ENCODE results near the gene GRHL1. TPM values are rescaled to one million over a fixed set of nuclear protein-coding genes. Genes with fewer than 3 reads are reported as not detected.
A peak's percentile ranks its signal among the peaks of the same experiment; 100 is the strongest.

GRHL1 gene
- total RNA-seq, 1 experiment from 2014 or later = 11.6 TPM

DNA sequence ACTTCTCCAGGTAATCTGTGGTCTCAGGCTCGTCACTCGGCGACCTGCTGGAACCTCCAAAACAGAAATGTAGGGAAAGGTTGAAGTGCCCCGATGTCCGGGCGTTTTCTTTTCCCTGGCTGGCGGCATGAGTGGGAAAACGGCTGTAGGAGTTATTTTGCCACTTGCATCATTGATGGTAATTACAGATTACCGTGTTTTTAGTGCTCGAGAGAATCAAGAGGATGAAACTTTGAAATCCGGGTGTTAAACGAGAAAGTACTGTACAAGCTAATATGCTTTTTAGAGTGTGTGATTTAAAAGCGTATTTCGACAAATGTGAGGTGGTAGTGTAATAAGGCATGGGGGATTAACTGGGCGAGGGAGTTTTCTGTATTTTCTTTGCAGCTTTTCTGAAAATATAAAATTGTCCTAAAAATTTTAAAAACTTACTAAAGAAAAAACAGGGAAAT lies 819 bp downstream of the GRHL1 start:
- intact Hi-C loops (cut with micrococcal nuclease; ENCODE audit: unreplicated experiment) = loop anchor here (5.0 kb wide), 2 partner anchors 110 to 155 kb away; partner anchors contain the start of gene TAF1B
- no peaks in the 10 kb centered on the region for H3K9me3 Mint-ChIP-seq (ENCODE audit: unreplicated experiment)
- peak overlapping the region; percentile 7 for H3K27ac Mint-ChIP-seq (ENCODE audit: unreplicated experiment)
- Histone ChIP-seq H3K27me3 (replicated peaks; ENCODE audit: control insufficient read depth, insufficient read depth, low read length) (no peaks in the 10 kb centered on the region), H3K36me3 (ENCODE audit: control insufficient read depth, insufficient read depth, low read length) (no peaks in the 10 kb centered on the region; the same call in none of the 2 replicates), H3K4me1 (peaks cover 17% of the 10 kb centered on the region), H3K9me3 (no peaks in the 10 kb centered on the region), H3K4me3 (ENCODE audit: low read depth, low read length) (peak overlapping the region; percentile 86)
- peaks cover 14% of the 10 kb centered on the region for H3K4me1 Mint-ChIP-seq (ENCODE audit: low read depth, unreplicated experiment)
- no TSS peak for BruUV-seq (replicated peaks)
- H3K4me3 Mint-ChIP-seq (ENCODE audit: unreplicated experiment) = peak overlapping the region; percentile 79
- DNase-seq = no peak
- H3K27me3 Mint-ChIP-seq (ENCODE audit: insufficient read depth, unreplicated experiment) = peaks cover 4% of the 10 kb centered on the region
- POLR2A ChIA-PET = no interaction called here
- TF ChIP-seq CTCF (IDR thresholded peaks at IDR 0.05; ENCODE audit: insufficient read depth in 1 of 2, low read depth in 1 of 2, low read length in 1 of 2, severe bottlenecking in 1 of 2, unreplicated experiment in 1 of 2) = no peak
- CTCF ChIA-PET = interaction anchor here (0.6 kb wide), 1 partner anchor 56 kb away, joined by 3 read pairs; no protein-coding TSS in a partner anchor
- peaks cover 14% of the 10 kb centered on the region for H3K36me3 Mint-ChIP-seq (ENCODE audit: insufficient read depth, unreplicated experiment)

DNA sequence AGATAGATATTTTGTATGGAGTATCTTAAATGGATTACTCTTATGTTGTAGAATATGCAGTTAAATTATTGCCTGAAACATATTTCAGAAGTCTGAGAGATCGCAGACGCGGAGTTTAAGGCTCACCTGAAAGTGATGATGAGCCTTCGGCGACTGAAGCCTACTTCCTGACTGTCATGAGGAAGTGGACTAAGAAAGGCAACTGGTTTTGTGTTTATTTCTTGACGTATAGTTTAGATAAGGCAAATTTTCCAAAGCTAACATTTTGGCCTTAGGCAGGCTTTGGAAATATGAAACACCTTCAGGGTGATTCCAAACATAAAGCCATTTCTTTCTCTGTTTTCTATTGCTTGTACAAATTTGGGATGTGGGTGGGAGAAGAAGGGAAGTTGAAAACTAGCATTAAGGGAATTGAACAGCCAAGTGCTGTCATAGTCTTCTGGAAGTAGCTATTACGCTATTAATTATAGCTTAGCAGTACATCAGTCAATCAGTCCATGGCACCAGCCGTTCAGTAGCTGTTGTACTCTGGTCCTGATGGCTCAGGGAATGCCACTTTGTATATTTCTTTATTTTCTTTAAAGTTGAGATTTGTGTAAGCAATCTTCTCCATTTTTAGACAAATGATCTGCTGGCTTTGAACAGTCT lies 1.5 kb downstream of the GRHL1 start:
- Histone ChIP-seq H3K27me3 (replicated peaks; ENCODE audit: control insufficient read depth, insufficient read depth, low read length) (no peaks in the 10 kb centered on the region), H3K4me1 (peaks cover 17% of the 10 kb centered on the region), H3K4me3 (ENCODE audit: low read depth, low read length) (peak overlapping the region; percentile 86), H3K36me3 (ENCODE audit: control insufficient read depth, insufficient read depth, low read length) (no peaks in the 10 kb centered on the region; the same call in none of the 2 replicates), H3K9me3 (no peaks in the 10 kb centered on the region)
- CTCF ChIA-PET = no interaction called here
- intact Hi-C loops (cut with micrococcal nuclease; ENCODE audit: unreplicated experiment) = loop anchor here (5.0 kb wide), 2 partner anchors 111 to 156 kb away; partner anchors contain the start of gene TAF1B
- Mint-ChIP-seq H3K27ac (ENCODE audit: unreplicated experiment) (peak overlapping the region; percentile 7), H3K36me3 (ENCODE audit: insufficient read depth, unreplicated experiment) (peaks cover 21% of the 10 kb centered on the region), H3K4me1 (ENCODE audit: low read depth, unreplicated experiment) (peaks cover 14% of the 10 kb centered on the region), H3K9me3 (ENCODE audit: unreplicated experiment) (no peaks in the 10 kb centered on the region), H3K4me3 (ENCODE audit: unreplicated experiment) (peak overlapping the region; percentile 79), H3K27me3 (ENCODE audit: insufficient read depth, unreplicated experiment) (peaks cover 4% of the 10 kb centered on the region)
- no peak for TF ChIP-seq CTCF (IDR thresholded peaks at IDR 0.05; ENCODE audit: insufficient read depth in 1 of 2, low read depth in 1 of 2, low read length in 1 of 2, severe bottlenecking in 1 of 2, unreplicated experiment in 1 of 2)
- no peak for DNase-seq
- BruUV-seq (replicated peaks) = no TSS peak
- POLR2A ChIA-PET = no interaction called here

DNA sequence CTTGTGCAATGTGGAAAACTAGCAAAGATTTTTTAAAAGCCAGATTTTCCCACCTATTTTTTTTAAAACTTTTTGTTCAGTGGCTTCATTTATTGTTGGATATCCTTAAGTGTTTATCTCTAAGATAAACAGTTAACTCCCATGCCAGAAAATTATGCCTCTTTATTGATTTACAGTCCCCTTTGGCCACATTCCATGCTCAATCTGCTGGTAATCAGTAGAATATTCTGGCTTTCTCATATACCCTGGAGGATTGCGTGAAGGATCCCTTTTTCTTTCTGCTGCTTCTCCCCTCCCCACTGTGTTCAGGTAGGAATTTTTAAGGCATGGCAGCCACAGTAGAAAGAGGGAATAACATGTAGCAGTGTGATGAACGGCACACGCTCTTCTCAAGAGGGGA lies 2.6 kb downstream of the GRHL1 start:
- H3K27me3 Mint-ChIP-seq (ENCODE audit: insufficient read depth, unreplicated experiment) = peaks cover 4% of the 10 kb centered on the region
- ChIA-PET POLR2A (no interaction called here), CTCF (no interaction called here)
- H3K36me3 ChIP-seq (ENCODE audit: control insufficient read depth, insufficient read depth, low read length) = no peaks in the 10 kb centered on the region; the same call in none of the 2 replicates
- no peak overlapping the region for H3K4me3 Mint-ChIP-seq (ENCODE audit: unreplicated experiment)
- H3K4me3 ChIP-seq (ENCODE audit: low read depth, low read length) = no peak overlapping the region
- H3K4me1 Mint-ChIP-seq (ENCODE audit: low read depth, unreplicated experiment) = peaks cover 14% of the 10 kb centered on the region
- intact Hi-C loops (cut with micrococcal nuclease; ENCODE audit: unreplicated experiment) = loop anchor here (2.0 to 5.0 kb wide), 3 partner anchors 15 to 157 kb away; partner anchors contain the start of gene TAF1B
- peaks cover 21% of the 10 kb centered on the region for H3K36me3 Mint-ChIP-seq (ENCODE audit: insufficient read depth, unreplicated experiment)
- no peak for TF ChIP-seq CTCF (IDR thresholded peaks at IDR 0.05; ENCODE audit: insufficient read depth in 1 of 2, low read depth in 1 of 2, low read length in 1 of 2, severe bottlenecking in 1 of 2, unreplicated experiment in 1 of 2)
- H3K9me3 Mint-ChIP-seq (ENCODE audit: unreplicated experiment) = no peaks in the 10 kb centered on the region
- BruUV-seq (replicated peaks) = no TSS peak
- no peak overlapping the region for H3K27ac Mint-ChIP-seq (ENCODE audit: unreplicated experiment)
- peaks cover 17% of the 10 kb centered on the region for H3K4me1 ChIP-seq
- no peaks in the 10 kb centered on the region for H3K9me3 ChIP-seq
- H3K27me3 ChIP-seq (replicated peaks; ENCODE audit: control insufficient read depth, insufficient read depth, low read length) = no peaks in the 10 kb centered on the region
- DNase-seq = no peak

Measured in Caco-2 (cell line).